HG03378 (cell line): ENCODE results near the gene SCGN.

Experiments
- ATAC-seq: cut with Tn5 transposase; IDR thresholded peaks from one replicate; pipeline ENCODE4 v1.9.1; 2021; ENCODE audit warnings: mild to moderate bottlenecking, moderate library complexity; ENCODE audit not compliant: unreplicated experiment

SCGN gene

GRCh38 chr6:25639653-25640052, 12.4 kb upstream of the SCGN start:
- ATAC-seq: no peak

- ATAC-seq: no peak
These were observed 11.6 kb upstream of the SCGN start for GRCh38 chr6:25640446-25640845.

- ATAC-seq: no peak
These were observed 11.1 kb upstream of the SCGN start for GRCh38 chr6:25640891-25641290.

GRCh38 chr6:25641377-25641776, 10.6 kb upstream of the SCGN start:
- ATAC-seq: no peak

- no peak for ATAC-seq
These were observed 9.9 kb upstream of the SCGN start for GRCh38 chr6:25641940-25642666.

- ATAC-seq: no peak
These were observed 9.2 kb upstream of the SCGN start for GRCh38 chr6:25642667-25643328.

GRCh38 chr6:25645916-25646315, 6.1 kb upstream of the SCGN start:
- no peak for ATAC-seq

- no peak for ATAC-seq
These were observed 2.4 kb upstream of the SCGN start for GRCh38 chr6:25649611-25650010.

GRCh38 chr6:25655723-25656122, 3.7 kb downstream of the SCGN start:
- no peak for ATAC-seq

- ATAC-seq: no peak
These were observed 7.8 kb downstream of the SCGN start for GRCh38 chr6:25659633-25660368.

GRCh38 chr6:25660512-25660911, 8.5 kb downstream of the SCGN start:
- no peak for ATAC-seq

- ATAC-seq: no peak
These were observed 9.2 kb downstream of the SCGN start for GRCh38 chr6:25661129-25661779.

GRCh38 chr6:25665455-25665854, 13.4 kb downstream of the SCGN start:
- no peak for ATAC-seq

- no peak for ATAC-seq
These were observed 17.4 kb downstream of the SCGN start for GRCh38 chr6:25669413-25669812.

GRCh38 chr6:25670208-25670607, 18.2 kb downstream of the SCGN start:
- ATAC-seq: no peak

- no peak for ATAC-seq
These were observed 18.9 kb downstream of the SCGN start for GRCh38 chr6:25670793-25671513.

- no peak for ATAC-seq
These were observed 19.6 kb downstream of the SCGN start for GRCh38 chr6:25671652-25672051.

- no peak for ATAC-seq
These were observed 23.2 kb downstream of the SCGN start for GRCh38 chr6:25675167-25675566.

GRCh38 chr6:25676775-25677174, 24.8 kb downstream of the SCGN start:
- no peak for ATAC-seq

- ATAC-seq: no peak
These were observed 29.8 kb downstream of the SCGN start for GRCh38 chr6:25681848-25682247.

GRCh38 chr6:25682324-25682723, 30.3 kb downstream of the SCGN start:
- no peak for ATAC-seq
